GM23338 (cell line): Measurements from ENCODE around the gene FOXL2. TPM values are rescaled to one million over a fixed set of nuclear protein-coding genes. Genes with fewer than 3 reads are reported as not detected.

ENCODE experiments used
- ATAC-seq: fragments of 200-7000 bp; cut with Tn5 transposase; 3 replicates; pipeline ENCODE4 v1.9.1; 2020
- DNase-seq: peaks from one replicate; pipeline ENCODE4 v3.0.0-alpha.2; 2015; ENCODE audit warnings: low spot score
- H2AFZ ChIP-seq: fragments of 200-600 bp; sonication (generic); 2 replicates; pipeline ENCODE4 v1.8.0; 2016; ENCODE audit warnings: antibody characterized with exemption, mild to moderate bottlenecking, moderate library complexity
- H3F3A ChIP-seq: fragments of 200-600 bp; sonication (generic); replicated peaks from 2 replicates; pipeline ENCODE4 v1.8.0; 2017; ENCODE audit warnings: antibody characterized with exemption, mixed run types, low read depth
- H3K27ac ChIP-seq: fragments of 200-600 bp; sonication (generic); 2 replicates; pipeline ENCODE4 v1.6.1; 2016; ENCODE audit warnings: low read depth
- H3K27me3 ChIP-seq: fragments of 200-600 bp; sonication (generic); 2 replicates; pipeline ENCODE4 v1.8.0; 2016; ENCODE audit warnings: mild to moderate bottlenecking, mixed run types, moderate library complexity; ENCODE audit not compliant: insufficient read depth
- H3K36me3 ChIP-seq: fragments of 200-600 bp; sonication (generic); 2 replicates; pipeline ENCODE4 v1.8.0; 2016; ENCODE audit warnings: mild to moderate bottlenecking; ENCODE audit not compliant: insufficient read depth
- H3K4me1 ChIP-seq: fragments of 200-600 bp; sonication (generic); 2 replicates; pipeline ENCODE4 v1.8.0; 2016; ENCODE audit warnings: mild to moderate bottlenecking, moderate library complexity; ENCODE audit not compliant: insufficient read depth
- H3K4me2 ChIP-seq: fragments of 200-600 bp; sonication (generic); 2 replicates; pipeline ENCODE4 v1.7.1; 2017; ENCODE audit warnings: mixed run types
- H3K4me3 ChIP-seq: fragments of 200-600 bp; sonication (generic); 2 replicates; pipeline ENCODE4 v1.6.1; 2016; ENCODE audit warnings: mixed run types
- H3K79me2 ChIP-seq: fragments of 200-600 bp; sonication (generic); replicated peaks from 2 replicates; pipeline ENCODE4 v1.8.0; 2017; ENCODE audit warnings: mild to moderate bottlenecking; ENCODE audit not compliant: insufficient read depth
- H3K9me2 ChIP-seq: fragments of 200-600 bp; sonication (generic); 2 replicates; pipeline ENCODE4 v1.8.0; 2017; ENCODE audit not compliant: insufficient read depth
- H4K20me1 ChIP-seq: fragments of 200-600 bp; sonication (generic); replicated peaks from 2 replicates; pipeline ENCODE4 v1.8.0; 2017; ENCODE audit warnings: mild to moderate bottlenecking; ENCODE audit not compliant: insufficient read depth
- H3K27ac Mint-ChIP-seq: 2 replicates; pipeline ENCODE4 v1.8.0; 2020; ENCODE audit warnings: inconsistent platforms, mild to moderate bottlenecking, moderate library complexity, mixed read lengths
- H3K27me3 Mint-ChIP-seq: 3 replicates; pipeline ENCODE4 v1.8.0; 2022; ENCODE audit warnings: low read depth, mild to moderate bottlenecking, moderate library complexity, mixed read lengths, inconsistent platforms; ENCODE audit not compliant: insufficient read depth, poor library complexity
- H3K36me3 Mint-ChIP-seq: 3 replicates; pipeline ENCODE4 v1.8.0; 2021; ENCODE audit warnings: low read depth, mild to moderate bottlenecking, inconsistent platforms, moderate library complexity, mixed read lengths
- H3K4me1 Mint-ChIP-seq: 3 replicates; pipeline ENCODE4 v1.8.0; 2020; ENCODE audit warnings: mild to moderate bottlenecking, inconsistent platforms, mixed read lengths
- H3K4me3 Mint-ChIP-seq: 3 replicates; pipeline ENCODE4 v1.8.0; 2021; ENCODE audit warnings: moderate library complexity, mild to moderate bottlenecking, inconsistent platforms, mixed read lengths
- H3K9me3 Mint-ChIP-seq: 3 replicates; pipeline ENCODE4 v1.8.0; 2020; ENCODE audit warnings: moderate library complexity, mild to moderate bottlenecking, inconsistent platforms, mixed read lengths
- EZH2phosphoT487 ChIP-seq: fragments of 200-600 bp; sonication (generic); IDR thresholded peaks from one replicate; pipeline ENCODE4 v1.8.1; 2018; ENCODE audit warnings: antibody characterized with exemption; ENCODE audit not compliant: unreplicated experiment
- JUNB ChIP-seq: IDR thresholded peaks from one replicate; pipeline ENCODE4 v1.6.1; 2016; ENCODE audit warnings: antibody characterized with exemption; ENCODE audit not compliant: unreplicated experiment
- NANOG ChIP-seq: IDR thresholded peaks from 2 replicates; pipeline ENCODE4 v1.6.1; 2016; ENCODE audit warnings: antibody characterized with exemption, borderline replicate concordance
- STAT1 ChIP-seq: IDR thresholded peaks from one replicate; pipeline ENCODE4 v1.6.1; 2016; ENCODE audit warnings: antibody characterized with exemption; ENCODE audit not compliant: unreplicated experiment
- ZNF114 ChIP-seq: fragments of 250-450 bp; sonication (Bioruptor Pico); IDR thresholded peaks from 2 replicates; pipeline ENCODE4 v1.5.0; 2020; ENCODE audit warnings: mild to moderate bottlenecking, moderate library complexity
- ZNF331 ChIP-seq: fragments of 250-450 bp; sonication (Bioruptor Pico); IDR thresholded peaks from 2 replicates; pipeline ENCODE4 v1.5.0; 2020; ENCODE audit warnings: low read depth, mild to moderate bottlenecking, moderate library complexity
- ZNF462 ChIP-seq: fragments of 250-450 bp; sonication (Bioruptor Pico); IDR thresholded peaks from 2 replicates; pipeline ENCODE4 v1.5.0; 2020; ENCODE audit warnings: mild to moderate bottlenecking, moderate library complexity
- polyA plus RNA-seq: library from polyadenylated mRNA; unstranded; fragments of >200 nt; fragmentation: Nextera tagmentation; extraction: Ambion mirVana; gene quantifications from 2 replicates; pipeline ENCODE4 v1.2.1, GENCODE V29; 2016
- total RNA-seq: library from RNA; depleted of rRNA; stranded (reverse); fragments of >200 nt; shearing (Covaris generic); gene quantifications from 2 replicates; pipeline ENCODE4 v1.2.3, GENCODE V29; 2014

The FOXL2 gene
- total and polyA plus RNA-seq, 2 experiments from 2014 or later = 0.89 to 3.5 TPM

DNA sequence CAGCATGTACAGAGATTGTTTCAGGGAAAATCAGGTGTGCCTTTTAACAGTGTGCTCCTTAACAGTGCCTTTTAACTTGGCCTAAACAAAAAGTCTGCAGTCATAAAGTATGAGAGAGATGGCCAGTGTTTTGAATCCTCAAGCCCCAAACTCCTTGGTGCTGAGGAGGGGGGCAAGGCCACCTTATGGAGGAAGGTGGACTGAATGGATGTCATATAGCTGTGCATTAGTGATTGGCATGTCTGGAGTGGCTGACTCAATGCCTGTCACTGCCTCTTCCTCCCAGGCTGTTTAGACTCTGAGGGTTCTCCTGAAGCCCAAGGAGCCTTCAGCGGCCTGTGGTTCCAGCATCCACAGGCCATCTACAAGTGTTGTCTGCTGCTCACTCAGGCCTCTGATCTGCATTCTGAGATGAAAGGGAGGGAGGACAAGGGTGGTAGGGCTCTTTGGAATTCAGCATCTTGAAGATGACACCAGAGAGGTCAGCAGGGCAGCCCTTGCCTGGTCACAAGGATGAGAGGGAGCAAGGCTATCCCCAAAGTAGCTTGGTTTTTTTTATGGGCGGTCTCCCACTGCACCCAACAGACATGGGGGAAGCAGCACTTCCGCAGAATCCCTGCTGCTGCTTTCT is 1.5 kb upstream of the FOXL2 start (continued):
- no peak for TF ChIP-seq ZNF462
- TF ChIP-seq JUNB = no peak
- no peak for TF ChIP-seq EZH2phosphoT487
- TF ChIP-seq ZNF114 (CRISPR knock-in tag) = no peak
- no peak for TF ChIP-seq STAT1
- no peak for TF ChIP-seq NANOG

GRCh38 chr3:138947495-138948121 is 671 bp upstream of the FOXL2 start:
- peak overlapping the region; percentile 72 for H3K4me3 ChIP-seq
- no peak overlapping the region for H2AFZ ChIP-seq
- TF ChIP-seq ZNF462 = no peak
- no peak for TF ChIP-seq ZNF331 (CRISPR knock-in tag)
- no peak for TF ChIP-seq STAT1

More at GRCh38 chr3:138947495-138948121, 671 bp upstream of the FOXL2 start:
- H4K20me1 ChIP-seq = peaks cover under 1% of the 10 kb centered on the region; the same call in 1 of the 2 replicates
- no peaks in the 10 kb centered on the region for H3K36me3 ChIP-seq
- H3K4me2 ChIP-seq = peak overlapping the region; percentile 87
- peaks cover 95% of the 10 kb centered on the region for H3K27me3 ChIP-seq
- H3K27ac Mint-ChIP-seq = no peak overlapping the region
- H3K9me2 ChIP-seq = no peaks in the 10 kb centered on the region
- peaks cover 17% of the 10 kb centered on the region for H3K36me3 Mint-ChIP-seq
- no peak overlapping the region for H3K27ac ChIP-seq
- DNase-seq (peak; percentile 60), ATAC-seq (peak; percentile 4)
- no peaks in the 10 kb centered on the region for H3K79me2 ChIP-seq
- peaks cover 93% of the 10 kb centered on the region for H3K27me3 Mint-ChIP-seq
- H3K9me3 Mint-ChIP-seq = peaks cover 9% of the 10 kb centered on the region
- peaks cover 55% of the 10 kb centered on the region for H3K4me1 Mint-ChIP-seq
- peaks cover 43% of the 10 kb centered on the region for H3K4me1 ChIP-seq
- H3K4me3 Mint-ChIP-seq = peak overlapping the region; percentile 71
- H3F3A ChIP-seq = peaks cover 21% of the 10 kb centered on the region
